IMR-90 (cell line): ENCODE data around the gene AP1M2. TPM values are rescaled to one million over a fixed set of nuclear protein-coding genes. Genes with fewer than 3 reads are reported as not detected.

Experiments
- ATAC-seq: fragments of 200-7000 bp; cut with Tn5 transposase; 2 replicates; pipeline ENCODE4 v1.9.1; 2020; ENCODE audit warnings: low read depth, mild to moderate bottlenecking, moderate library complexity
- BruUV-seq: library from RNA; stranded (reverse); fragments of 400-500 nt; replicated peaks from 2 replicates; lab custom pipeline; 2021; lab: Mats Ljungman, UMichigan
- CTCF ChIA-PET: fragments of 300-600 bp; formaldehyde crosslinking; extraction: SDS; loops from one replicate; lab custom pipeline; 2021; ENCODE audit warnings: antibody characterized with exemption; lab: Yijun Ruan, JAX
- POLR2A ChIA-PET: fragments of 300-600 bp; sonication (Branson Sonifier 250); formaldehyde crosslinking; loops from one replicate; lab custom pipeline; 2022; ENCODE audit warnings: antibody characterized with exemption; ENCODE audit not compliant: unreplicated experiment; lab: Charles Lee
- DNase-seq: peaks from one replicate; pipeline ENCODE4 v3.0.0; 2013
- H2AFZ ChIP-seq: replicated peaks from 2 replicates; pipeline ENCODE3; 2013; ENCODE audit warnings: low read length, mild to moderate bottlenecking; ENCODE audit not compliant: poor library complexity
- H2AK5ac ChIP-seq: 2 replicates; pipeline ENCODE4 v1.6.1; 2013; ENCODE audit warnings: low read depth, low read length, inconsistent platforms
- H2AK9ac ChIP-seq: replicated peaks from 2 replicates; pipeline ENCODE3; 2013; ENCODE audit warnings: mild to moderate bottlenecking, low read depth, low read length, moderate library complexity; ENCODE audit not compliant: poor library complexity
- H2BK120ac ChIP-seq: 2 replicates; pipeline ENCODE4 v1.6.1; 2013; ENCODE audit warnings: low read depth, low read length, inconsistent platforms
- H2BK15ac ChIP-seq: 3 replicates; pipeline ENCODE4 v1.6.1; 2013; ENCODE audit warnings: low read depth, low read length, inconsistent platforms
- H2BK20ac ChIP-seq: 2 replicates; pipeline ENCODE4 v1.6.1; 2013; ENCODE audit warnings: low read depth, mild to moderate bottlenecking, inconsistent platforms, low read length, moderate library complexity
- H2BK5ac ChIP-seq: 2 replicates; pipeline ENCODE4 v1.6.1; 2013; ENCODE audit warnings: mild to moderate bottlenecking, low read depth, low read length, inconsistent platforms; ENCODE audit not compliant: poor library complexity, severe bottlenecking
- H3K14ac ChIP-seq: replicated peaks from 2 replicates; pipeline ENCODE4 v1.6.1; 2013; ENCODE audit warnings: low read depth, low read length, inconsistent platforms
- H3K18ac ChIP-seq: 2 replicates; pipeline ENCODE4 v1.6.1; 2013; ENCODE audit warnings: low read depth, low read length, control low read depth
- H3K23ac ChIP-seq: 2 replicates; pipeline ENCODE4 v1.6.1; 2013; ENCODE audit warnings: low read depth, low read length, inconsistent platforms
- H3K27ac ChIP-seq: 2 replicates; pipeline ENCODE4 v1.5.1; 2013; ENCODE audit warnings: mild to moderate bottlenecking, control low read depth, low read length; ENCODE audit not compliant: insufficient read depth
- H3K27me3 ChIP-seq: 2 replicates; pipeline ENCODE4 v1.6.1; 2013; ENCODE audit warnings: low read length; ENCODE audit not compliant: control insufficient read depth, insufficient read depth
- H3K36me3 ChIP-seq: 2 replicates; pipeline ENCODE4 v1.6.1; 2013; ENCODE audit warnings: low read length, mixed read lengths; ENCODE audit not compliant: control insufficient read depth, insufficient read depth
- H3K4ac ChIP-seq: 2 replicates; pipeline ENCODE4 v1.6.1; 2013; ENCODE audit warnings: low read depth, low read length, inconsistent platforms
- H3K4me1 ChIP-seq: 2 replicates; pipeline ENCODE4 v1.6.1; 2013; ENCODE audit warnings: low read length, mixed read lengths; ENCODE audit not compliant: control insufficient read depth, insufficient read depth
- H3K4me2 ChIP-seq: 2 replicates; pipeline ENCODE4 v1.6.1; 2013; ENCODE audit warnings: low read depth, mild to moderate bottlenecking, control low read depth, low read length, moderate library complexity
- H3K4me3 ChIP-seq: 2 replicates; pipeline ENCODE4 v1.5.1; 2013; ENCODE audit warnings: low read depth, mild to moderate bottlenecking, control low read depth, low read length, moderate library complexity; ENCODE audit not compliant: insufficient read depth
- H3K56ac ChIP-seq: 2 replicates; pipeline ENCODE4 v1.6.1; 2013; ENCODE audit warnings: low read length, inconsistent platforms; ENCODE audit not compliant: insufficient read depth; ENCODE audit errors: extremely low read depth
- H3K79me1 ChIP-seq, 2 experiments: 2 replicates each; pipeline ENCODE4 v1.6.1; 2013; ENCODE audit warnings: low read length in 2 of 2, inconsistent platforms in 1 of 2, low read depth in 1 of 2
- H3K9ac ChIP-seq: 2 replicates; pipeline ENCODE4 v1.6.1; 2013; ENCODE audit warnings: low read depth, low read length, control low read depth
- H3K9me1 ChIP-seq: 2 replicates; pipeline ENCODE4 v1.6.1; 2013; ENCODE audit warnings: low read length, inconsistent platforms; ENCODE audit not compliant: insufficient read depth
- H3K9me3 ChIP-seq: 2 replicates; pipeline ENCODE4 v1.6.1; 2013; ENCODE audit warnings: low read length; ENCODE audit not compliant: control insufficient read depth, insufficient read depth
- H4K20me1 ChIP-seq: 2 replicates; pipeline ENCODE4 v1.6.1; 2013; ENCODE audit warnings: low read length, inconsistent platforms; ENCODE audit not compliant: insufficient read depth
- H4K5ac ChIP-seq: 2 replicates; pipeline ENCODE4 v1.6.1; 2013; ENCODE audit warnings: mild to moderate bottlenecking, low read depth, low read length, control low read depth
- H4K8ac ChIP-seq, 2 experiments: 2 replicates each; pipeline ENCODE4 v1.6.1; 2013; ENCODE audit warnings: low read depth in 2 of 2, low read length in 2 of 2, control low read depth in 1 of 2, inconsistent platforms in 1 of 2
- H4K91ac ChIP-seq: 2 replicates; pipeline ENCODE4 v1.6.1; 2013; ENCODE audit warnings: low read depth, low read length, inconsistent platforms; ENCODE audit not compliant: insufficient read depth
- BHLHE40 ChIP-seq: fragments of 150-350 bp; IDR thresholded peaks from 2 replicates; pipeline ENCODE4 v1.6.1; 2016; ENCODE audit warnings: mild to moderate bottlenecking, low read depth, low read length
- CEBPB ChIP-seq: IDR thresholded peaks from 2 replicates; pipeline ENCODE4 v1.6.1; 2012; ENCODE audit warnings: low read depth, low read length, improper control_type of control experiment
- CHD1 ChIP-seq: IDR thresholded peaks from 2 replicates; pipeline ENCODE4 v1.6.1; 2012; ENCODE audit warnings: low read depth, low read length, improper control_type of control experiment
- CTCF ChIP-seq: conservative IDR thresholded peaks from 2 replicates; pipeline ENCODE4 v1.5.1; 2012; ENCODE audit warnings: mild to moderate bottlenecking, low read depth, low read length, improper control_type of control experiment
- FOS ChIP-seq: fragments of 150-350 bp; IDR thresholded peaks from 2 replicates; pipeline ENCODE4 v1.6.1; 2016; ENCODE audit warnings: low read depth, low read length
- MAFK ChIP-seq: IDR thresholded peaks from 2 replicates; pipeline ENCODE4 v1.6.1; 2012; ENCODE audit warnings: low read depth, low read length, improper control_type of control experiment
- MAZ ChIP-seq: IDR thresholded peaks from 2 replicates; pipeline ENCODE4 v1.6.1; 2012; ENCODE audit warnings: low read depth, mild to moderate bottlenecking, low read length, improper control_type of control experiment, moderate library complexity, borderline replicate concordance
- MXI1 ChIP-seq: IDR thresholded peaks from 2 replicates; pipeline ENCODE4 v1.6.1; 2012; ENCODE audit warnings: low read depth, mild to moderate bottlenecking, low read length, moderate library complexity, borderline replicate concordance
- POLR2A ChIP-seq: IDR thresholded peaks from 2 replicates; pipeline ENCODE4 v1.6.1; 2012; ENCODE audit warnings: mild to moderate bottlenecking, low read depth, low read length
- RAD21 ChIP-seq: IDR thresholded peaks from 2 replicates; pipeline ENCODE4 v1.6.1; 2012; ENCODE audit warnings: low read length, improper control_type of control experiment
- RCOR1 ChIP-seq: IDR thresholded peaks from 2 replicates; pipeline ENCODE4 v1.6.1; 2012; ENCODE audit warnings: mild to moderate bottlenecking, low read length, improper control_type of control experiment; ENCODE audit not compliant: insufficient replicate concordance
- RFX5 ChIP-seq: IDR thresholded peaks from 2 replicates; pipeline ENCODE4 v1.8.0; 2012; ENCODE audit warnings: low read depth, mild to moderate bottlenecking, low read length, moderate library complexity
- WGBS, 2 experiments: methylation state at CpG; one replicate each; pipeline versions ENCODE4 v1.1.5 to v1.1.7; 2013; ENCODE audit warnings: missing lambda C conversion rate in 2 of 2; ENCODE audit not compliant: insufficient read length in 1 of 2; ENCODE audit errors: extremely low coverage in 2 of 2; 5-methylcytosine and 5-hydroxymethylcytosine counted together
- dilution Hi-C: fragments of 300-500 bp; cut with HindIII; formaldehyde crosslinking; loops from one replicate; pipeline ENCODE4 v1.14.3; 2018; ENCODE audit warnings: low sequenced_read_pairs; ENCODE audit not compliant: unreplicated experiment
- in situ Hi-C: fragments of 300-500 bp; cut with MboI; formaldehyde crosslinking; loops from 3 replicates; pipeline ENCODE4 v1.14.3; 2019; ENCODE audit warnings: low sequenced_read_pairs, inconsistent platforms, mixed read lengths
- intact Hi-C: fragments of 100-400 bp; cut with micrococcal nuclease; formaldehyde crosslinking; loops from 2 replicates; pipeline ENCODE4 v1.10.0; 2022
- polyA plus RNA-seq, 3 experiments: library from polyadenylated mRNA; depleted of rRNA; stranded (reverse); fragments of >200 nt; gene quantifications; 2 replicates each; pipeline ENCODE4 v1.2.3, GENCODE V29; 2012; ENCODE audit warnings: low replicate concordance in 1 of 3
- total RNA-seq: library from RNA; depleted of rRNA; stranded (reverse); fragments of >200 nt; gene quantifications from 2 replicates; pipeline ENCODE4 v1.2.3, GENCODE V29; 2012
- TF ChIP-seq, protein P1 (sequence below): fragments of 150-350 bp; IDR thresholded peaks from 2 replicates; pipeline ENCODE4 v1.6.1; 2017; ENCODE audit warnings: mild to moderate bottlenecking, antibody characterized with exemption, low read length, low read depth

Gene AP1M2
- total and polyA plus RNA-seq, 2 of the 4 experiments (the other 2 are of a cell fraction) = 0.17 TPM; not detected in 1

GRCh38 chr19:10602330-10603083 is 15.4 kb upstream of the AP1M2 start:
- DNase-seq = peak; percentile 48
- Histone ChIP-seq H3K36me3 (peaks cover 1% of the 10 kb centered on the region; the same call in 1 of the 2 replicates), H4K5ac (peak overlapping the region; percentile 88), H4K91ac (peak overlapping the region; percentile 96), H3K27me3 (peaks cover 6% of the 10 kb centered on the region; the same call in 1 of the 2 replicates), H3K9me1 (peaks cover 15% of the 10 kb centered on the region), H2BK20ac (peak overlapping the region; percentile 20; the same call in 1 of the 2 replicates), H2AK9ac (peak overlapping the region; percentile 98), H2AK5ac (peak overlapping the region; percentile 55), H3K27ac (peak overlapping the region; percentile 82), H3K14ac (peak overlapping the region; percentile 99), H3K4ac (peak overlapping the region; percentile 99), H2BK15ac (0 out of 3 replicates have a peak overlapping the region, but pooled peaks have one; percentile 23), H3K56ac (peak overlapping the region; percentile 77), H3K23ac (peak overlapping the region; percentile 97), H3K18ac (peak overlapping the region; percentile 92), H3K4me2 (peak overlapping the region; percentile 78), H3K9me3 (no peaks in the 10 kb centered on the region; the same call in 1 of the 2 replicates), H3K79me1 (peaks cover 12 to 44% of the 10 kb centered on the region in 2 experiments; a peak in 3 of 4 replicates), H2BK5ac (peak overlapping the region; percentile 87), H3K4me3 (peak overlapping the region; percentile 90), H4K20me1 (peaks cover 10% of the 10 kb centered on the region), H2AFZ (peak overlapping the region; percentile 99), H2BK120ac (peak overlapping the region; percentile 79), H4K8ac (peak overlapping the region; percentile 72 to 94), H3K4me1 (peaks cover 10% of the 10 kb centered on the region), H3K9ac (peak overlapping the region; percentile 84)
- WGBS, 2 experiments = 0% methylated on average over 21 of the region's 76 CpGs; no CpG with 5 or more reads in 1 of the 2 experiments
- TF ChIP-seq, protein P1, sequence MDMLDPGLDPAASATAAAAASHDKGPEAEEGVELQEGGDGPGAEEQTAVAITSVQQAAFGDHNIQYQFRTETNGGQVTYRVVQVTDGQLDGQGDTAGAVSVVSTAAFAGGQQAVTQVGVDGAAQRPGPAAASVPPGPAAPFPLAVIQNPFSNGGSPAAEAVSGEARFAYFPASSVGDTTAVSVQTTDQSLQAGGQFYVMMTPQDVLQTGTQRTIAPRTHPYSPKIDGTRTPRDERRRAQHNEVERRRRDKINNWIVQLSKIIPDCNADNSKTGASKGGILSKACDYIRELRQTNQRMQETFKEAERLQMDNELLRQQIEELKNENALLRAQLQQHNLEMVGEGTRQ = no peak
- TF ChIP-seq CHD1 (0 out of 2 replicates have a peak, but pooled peaks have one; percentile 42), CEBPB (no peak), POLR2A (no peak; the same call in 1 of the 2 replicates), BHLHE40 (no peak), CTCF (no peak), MAZ (peak; percentile 13; the same call in 1 of the 2 replicates), RAD21 (no peak), MAFK (no peak), FOS (no peak), MXI1 (no peak), RCOR1 (no peak), RFX5 (no peak)
- POLR2A ChIA-PET = interaction anchor here (0.5 to 1.0 kb wide), 2 partner anchors 9 to 16 kb away, joined by 3 to 4 read pairs; no protein-coding TSS in a partner anchor
- no TSS peak for BruUV-seq
- intact Hi-C loops = no loop called here
- ATAC-seq = peak; percentile 100
- CTCF ChIA-PET = no interaction called here
- dilution Hi-C loops = no loop called here
- in situ Hi-C loops = no loop called here
